ENCODE results near the gene TTC39B.

TTC39B gene

DNA sequence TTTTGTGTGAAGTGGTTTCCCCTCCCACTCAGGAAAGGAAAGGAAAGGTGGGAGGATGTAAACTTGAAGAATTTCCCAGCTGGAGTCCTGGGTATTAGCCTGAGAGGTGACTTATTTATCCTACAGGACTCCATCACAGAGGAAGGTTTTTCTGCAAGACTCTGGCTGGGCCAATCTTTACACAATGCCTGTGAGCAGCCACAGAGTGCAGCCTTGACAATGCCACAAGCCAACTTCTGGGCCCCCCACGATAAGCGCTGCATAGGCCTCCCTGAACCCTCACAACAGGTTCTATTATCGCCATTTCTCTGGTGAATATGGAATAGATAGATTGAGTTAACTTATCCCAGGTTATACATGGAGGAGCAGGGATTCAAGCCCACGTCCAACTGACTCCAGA, 12.4 kb downstream of the TTC39B start:
- ChIA-PET CTCF (interaction anchor here (1.7 kb wide), 1 partner anchor 121 kb away, joined by 6 read pairs; no protein-coding TSS in a partner anchor), POLR2A (no interaction called here)
- no peak for DNase-seq (ENCODE audit: low read depth, low spot score)
- TF ChIP-seq, protein P1, sequence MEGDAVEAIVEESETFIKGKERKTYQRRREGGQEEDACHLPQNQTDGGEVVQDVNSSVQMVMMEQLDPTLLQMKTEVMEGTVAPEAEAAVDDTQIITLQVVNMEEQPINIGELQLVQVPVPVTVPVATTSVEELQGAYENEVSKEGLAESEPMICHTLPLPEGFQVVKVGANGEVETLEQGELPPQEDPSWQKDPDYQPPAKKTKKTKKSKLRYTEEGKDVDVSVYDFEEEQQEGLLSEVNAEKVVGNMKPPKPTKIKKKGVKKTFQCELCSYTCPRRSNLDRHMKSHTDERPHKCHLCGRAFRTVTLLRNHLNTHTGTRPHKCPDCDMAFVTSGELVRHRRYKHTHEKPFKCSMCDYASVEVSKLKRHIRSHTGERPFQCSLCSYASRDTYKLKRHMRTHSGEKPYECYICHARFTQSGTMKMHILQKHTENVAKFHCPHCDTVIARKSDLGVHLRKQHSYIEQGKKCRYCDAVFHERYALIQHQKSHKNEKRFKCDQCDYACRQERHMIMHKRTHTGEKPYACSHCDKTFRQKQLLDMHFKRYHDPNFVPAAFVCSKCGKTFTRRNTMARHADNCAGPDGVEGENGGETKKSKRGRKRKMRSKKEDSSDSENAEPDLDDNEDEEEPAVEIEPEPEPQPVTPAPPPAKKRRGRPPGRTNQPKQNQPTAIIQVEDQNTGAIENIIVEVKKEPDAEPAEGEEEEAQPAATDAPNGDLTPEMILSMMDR (IDR thresholded peaks at IDR 0.05; ENCODE audit: insufficient read depth, low read length, missing control alignments): no peak
- H3K4me3 ChIP-seq (ENCODE audit: low read depth, low read length): no peak overlapping the region

DNA sequence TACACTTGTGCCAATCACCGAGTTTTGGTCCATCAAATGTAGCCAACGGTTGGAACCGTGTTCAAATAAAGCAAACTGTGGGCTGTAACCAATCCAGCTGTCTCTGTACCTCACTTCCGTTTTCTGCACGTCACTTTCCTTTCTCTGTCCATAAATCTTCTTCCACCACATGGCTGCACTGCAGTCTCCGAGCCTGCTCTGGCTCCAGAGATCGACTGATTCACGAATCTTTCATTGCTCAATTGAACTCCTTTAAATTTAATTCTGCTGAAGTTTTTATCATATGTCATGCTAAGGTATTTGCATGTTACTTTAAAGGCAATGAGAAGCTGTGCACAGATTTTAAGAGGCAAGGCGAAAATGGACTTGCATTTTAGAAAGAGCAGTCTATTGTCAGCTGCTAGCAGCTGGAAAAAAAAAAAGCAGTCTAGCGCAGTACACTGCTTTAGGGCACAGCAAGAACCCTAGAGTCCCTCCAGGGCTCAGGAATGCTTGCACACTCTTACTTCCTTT, 13.2 kb downstream of the TTC39B start:
- H3K4me3 ChIP-seq (ENCODE audit: low read depth, low read length): no peak overlapping the region
- CTCF ChIA-PET: interaction anchor here (1.7 kb wide), 1 partner anchor 122 kb away, joined by 6 read pairs; no protein-coding TSS in a partner anchor
- no peak for DNase-seq (ENCODE audit: low read depth, low spot score)
- POLR2A ChIA-PET: no interaction called here
- TF ChIP-seq, protein P1 (IDR thresholded peaks at IDR 0.05; ENCODE audit: insufficient read depth, low read length, missing control alignments): no peak

DNA sequence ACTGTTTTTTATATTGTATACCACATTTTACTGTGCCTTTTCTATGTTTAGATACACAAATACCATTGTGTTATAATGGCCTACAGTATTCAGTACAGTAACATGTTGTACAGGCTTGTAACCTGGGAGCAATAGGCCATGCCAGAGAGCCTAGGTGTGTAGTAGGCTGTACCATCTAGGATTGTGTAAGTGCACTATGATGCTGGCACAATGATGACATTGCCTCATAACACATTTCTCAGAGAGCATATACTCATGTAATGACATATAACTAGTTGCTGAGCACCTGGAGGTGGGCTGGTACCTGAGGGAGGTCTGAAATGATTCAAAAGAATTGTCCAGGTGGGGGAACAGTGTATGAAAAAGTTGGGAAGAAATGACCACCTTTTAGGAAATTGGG, 13.9 kb downstream of the TTC39B start:
- POLR2A ChIA-PET: no interaction called here
- no peak overlapping the region for H3K4me3 ChIP-seq (ENCODE audit: low read depth, low read length)
- CTCF ChIA-PET: interaction anchor here (1.1 to 1.7 kb wide), 4 partner anchors 11 to 123 kb away, joined by 3 to 7 read pairs (median 6); no protein-coding TSS in a partner anchor
- TF ChIP-seq, protein P1 (IDR thresholded peaks at IDR 0.05; ENCODE audit: insufficient read depth, low read length, missing control alignments): no peak
- no peak for DNase-seq (ENCODE audit: low read depth, low spot score)

DNA sequence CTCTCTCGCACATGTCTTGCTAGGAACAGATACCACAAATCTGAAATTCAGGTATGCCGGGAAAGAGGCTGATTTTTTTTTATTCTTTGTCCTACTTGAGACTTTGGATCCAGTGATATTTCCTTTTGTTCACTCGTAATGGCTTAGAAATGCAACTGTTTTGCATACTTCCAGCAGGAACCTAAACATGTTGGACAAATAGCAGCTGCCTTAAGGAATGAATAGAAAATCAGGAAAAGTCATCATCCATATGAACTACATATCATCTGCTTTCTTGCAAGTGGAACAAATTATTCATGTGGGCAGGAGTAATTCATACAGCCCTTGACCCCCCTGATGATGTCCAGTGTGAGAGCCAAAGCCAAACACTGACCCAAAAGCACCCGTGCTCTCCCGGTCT, 17.4 kb downstream of the TTC39B start:
- TF ChIP-seq, protein P1 (IDR thresholded peaks at IDR 0.05; ENCODE audit: insufficient read depth, low read length, missing control alignments): no peak
- H3K4me3 ChIP-seq (ENCODE audit: low read depth, low read length): no peak overlapping the region
- DNase-seq (ENCODE audit: low read depth, low spot score): no peak
- ChIA-PET CTCF (no interaction called here), POLR2A (no interaction called here)

DNA sequence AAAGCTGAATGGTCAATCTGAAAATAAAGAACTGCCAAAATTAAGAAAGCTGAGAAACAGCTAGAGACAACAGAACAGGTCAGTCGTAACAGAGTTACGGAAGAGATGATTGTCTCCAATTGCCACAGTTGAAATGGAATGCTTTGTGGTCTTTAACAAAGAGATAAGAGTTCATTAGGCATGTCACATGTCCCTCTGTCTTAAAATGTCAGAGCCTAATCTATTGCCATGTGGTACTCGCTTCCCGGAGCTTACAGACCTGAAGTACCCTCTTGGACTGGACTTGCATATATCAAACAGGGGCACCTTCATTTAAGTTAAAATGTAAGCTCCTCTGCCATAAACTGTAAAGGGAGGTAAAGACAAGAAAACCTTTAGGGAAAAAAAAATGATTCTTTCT, 19.7 kb downstream of the TTC39B start:
- POLR2A ChIA-PET: no interaction called here
- no peak for DNase-seq (ENCODE audit: low read depth, low spot score)
- CTCF ChIA-PET: interaction anchor here (2.4 kb wide), 1 partner anchor 10 kb away, joined by 10 read pairs; no protein-coding TSS in a partner anchor
- H3K4me3 ChIP-seq (ENCODE audit: low read depth, low read length): no peak overlapping the region
- TF ChIP-seq, protein P1 (IDR thresholded peaks at IDR 0.05; ENCODE audit: insufficient read depth, low read length, missing control alignments): no peak

DNA sequence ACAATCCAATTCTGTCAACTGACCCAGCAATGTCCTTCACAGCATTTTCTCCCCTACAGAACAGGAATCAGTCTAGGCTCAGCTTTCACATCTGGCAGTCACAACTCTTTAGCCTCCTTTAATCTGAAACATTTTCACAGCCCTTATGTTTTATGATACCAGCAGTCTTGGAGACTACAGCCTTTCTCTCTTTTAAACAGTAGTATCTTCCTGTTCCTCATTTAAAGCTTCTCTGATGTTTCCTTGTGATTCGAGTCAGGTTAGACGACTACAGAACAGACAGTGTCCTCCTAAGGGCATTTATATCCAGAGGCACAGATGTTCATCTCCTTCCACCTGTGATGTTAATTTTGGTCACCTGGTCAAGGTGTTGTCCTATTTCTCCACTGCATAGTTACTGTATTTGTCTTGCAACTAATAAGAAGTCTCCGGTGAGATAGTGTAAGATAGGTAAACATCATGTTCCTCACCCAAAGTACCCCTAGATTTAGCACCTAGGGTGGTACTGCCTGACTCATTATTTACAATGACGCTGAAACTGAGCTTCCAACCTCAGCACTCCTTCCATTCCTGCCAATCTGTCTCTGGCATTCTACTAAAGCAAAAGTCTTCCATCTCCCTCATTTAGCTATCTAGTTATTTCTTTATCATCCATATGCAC, 20.7 kb downstream of the TTC39B start:
- H3K4me3 ChIP-seq (ENCODE audit: low read depth, low read length): no peak overlapping the region
- ChIA-PET CTCF (interaction anchor here (1.4 to 2.4 kb wide), 2 partner anchors 9 to 130 kb away, joined by 6 to 10 read pairs; no protein-coding TSS in a partner anchor), POLR2A (no interaction called here)
- no peak for DNase-seq (ENCODE audit: low read depth, low spot score)
- TF ChIP-seq, protein P1 (IDR thresholded peaks at IDR 0.05; ENCODE audit: insufficient read depth, low read length, missing control alignments): no peak
